Endothelial cell of umbilical vein (primary cell): ENCODE data around the gene MMP25.
"Not testable (repeated sequence)": the region's sequence is repeated elsewhere in the genome, so short reads cannot be mapped to it uniquely, and the experiment has no call there.

Experiments
- EZH2 ChIP-seq: IDR thresholded peaks from 2 replicates; pipeline ENCODE4 v1.6.1; 2012; ENCODE audit warnings: borderline replicate concordance, low read depth, mild to moderate bottlenecking, moderate library complexity, low read length, inconsistent platforms; ENCODE audit not compliant: severe bottlenecking
- FOS ChIP-seq: IDR thresholded peaks from 2 replicates; pipeline ENCODE4 v1.6.1; 2011; ENCODE audit warnings: mild to moderate bottlenecking, low read length, moderate library complexity, borderline replicate concordance; ENCODE audit not compliant: insufficient read depth
- JUN ChIP-seq: IDR thresholded peaks from 2 replicates; pipeline ENCODE4 v1.6.1; 2011; ENCODE audit warnings: borderline replicate concordance, low read depth; ENCODE audit not compliant: insufficient read length, insufficient read depth
- MAX ChIP-seq: IDR thresholded peaks from 2 replicates; pipeline ENCODE4 v1.6.1; 2011; ENCODE audit not compliant: insufficient read depth, insufficient read length
- POLR2AphosphoS5 ChIP-seq: IDR thresholded peaks from 2 replicates; pipeline ENCODE4 v1.6.1; 2012; ENCODE audit warnings: low read depth, mild to moderate bottlenecking, control low read depth, low read length, moderate library complexity; ENCODE audit not compliant: insufficient read depth
- TF ChIP-seq, protein P1 (sequence below), 2 donors: IDR thresholded peaks; 1 replicate in 1 of 2; 2 replicates in 1 of 2; pipeline ENCODE4 v1.5.1; 2011; ENCODE audit warnings: low read length in 2 of 2, mild to moderate bottlenecking in 2 of 2, moderate library complexity in 2 of 2, control low read depth in 1 of 2, inconsistent platforms in 1 of 2, low read depth in 1 of 2; ENCODE audit not compliant: insufficient read depth in 1 of 2; ENCODE audit errors: extremely low read depth in 1 of 2

GRCh38 chr16:3083408-3083807 is 37.0 kb downstream of the MMP25 start:
- TF ChIP-seq, protein P1, sequence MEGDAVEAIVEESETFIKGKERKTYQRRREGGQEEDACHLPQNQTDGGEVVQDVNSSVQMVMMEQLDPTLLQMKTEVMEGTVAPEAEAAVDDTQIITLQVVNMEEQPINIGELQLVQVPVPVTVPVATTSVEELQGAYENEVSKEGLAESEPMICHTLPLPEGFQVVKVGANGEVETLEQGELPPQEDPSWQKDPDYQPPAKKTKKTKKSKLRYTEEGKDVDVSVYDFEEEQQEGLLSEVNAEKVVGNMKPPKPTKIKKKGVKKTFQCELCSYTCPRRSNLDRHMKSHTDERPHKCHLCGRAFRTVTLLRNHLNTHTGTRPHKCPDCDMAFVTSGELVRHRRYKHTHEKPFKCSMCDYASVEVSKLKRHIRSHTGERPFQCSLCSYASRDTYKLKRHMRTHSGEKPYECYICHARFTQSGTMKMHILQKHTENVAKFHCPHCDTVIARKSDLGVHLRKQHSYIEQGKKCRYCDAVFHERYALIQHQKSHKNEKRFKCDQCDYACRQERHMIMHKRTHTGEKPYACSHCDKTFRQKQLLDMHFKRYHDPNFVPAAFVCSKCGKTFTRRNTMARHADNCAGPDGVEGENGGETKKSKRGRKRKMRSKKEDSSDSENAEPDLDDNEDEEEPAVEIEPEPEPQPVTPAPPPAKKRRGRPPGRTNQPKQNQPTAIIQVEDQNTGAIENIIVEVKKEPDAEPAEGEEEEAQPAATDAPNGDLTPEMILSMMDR (IDR thresholded peaks at IDR 0.05; ENCODE audit: extremely low read depth in 1 of 2, insufficient read depth in 1 of 2, low read depth in 1 of 2, low read length in 2 of 2), result not testable (repeated sequence)
- not testable (repeated sequence) for TF ChIP-seq EZH2, JUN, FOS, MAX, POLR2AphosphoS5
